Neural crest cell (in vitro differentiated cells): ENCODE measurements around the gene PRKAG1. TPM values are rescaled to one million over a fixed set of nuclear protein-coding genes. Genes with fewer than 3 reads are reported as not detected.
A peak's percentile ranks its signal among the peaks of the same experiment; 100 is the strongest.

ENCODE experiments used
- DNase-seq: peaks from one replicate; pipeline ENCODE4 v3.0.0; 2021; ENCODE audit warnings: low read depth, mixed read lengths, low spot score
- H3K27ac Mint-ChIP-seq: one replicate; pipeline ENCODE4 v1.8.0; 2021; ENCODE audit warnings: mild to moderate bottlenecking, mixed read lengths; ENCODE audit not compliant: unreplicated experiment
- H3K27me3 Mint-ChIP-seq: 2 replicates; pipeline ENCODE4 v1.8.0; 2021; ENCODE audit warnings: low read depth, mild to moderate bottlenecking, mixed read lengths
- H3K36me3 Mint-ChIP-seq: 2 replicates; pipeline ENCODE4 v1.8.0; 2021; ENCODE audit warnings: low read depth, mild to moderate bottlenecking, mixed read lengths
- H3K4me1 Mint-ChIP-seq: 2 replicates; pipeline ENCODE4 v1.8.0; 2021; ENCODE audit warnings: mixed read lengths
- H3K4me3 Mint-ChIP-seq: one replicate; pipeline ENCODE4 v1.8.0; 2021; ENCODE audit warnings: mild to moderate bottlenecking, mixed read lengths
- H3K9me3 Mint-ChIP-seq: 2 replicates; pipeline ENCODE4 v1.8.0; 2021; ENCODE audit warnings: mixed read lengths
- CTCF ChIP-seq: fragments of 200-600 bp; sonication (generic); conservative IDR thresholded peaks from 2 replicates; pipeline ENCODE4 v1.5.0; 2021; ENCODE audit warnings: antibody characterized with exemption, mild to moderate bottlenecking
- total RNA-seq: library from RNA; stranded (reverse); gene quantifications from 2 replicates; pipeline ENCODE4 v1.2.1, GENCODE V29; 2021

The PRKAG1 gene
- total RNA-seq, 1 donor from 2014 or later = 58.5 TPM

- Mint-ChIP-seq H3K4me1 (peaks cover 30% of the 10 kb centered on the region), H3K27ac (no peak overlapping the region), H3K4me3 (peak overlapping the region; percentile 100), H3K27me3 (peaks cover 26% of the 10 kb centered on the region), H3K36me3 (no peaks in the 10 kb centered on the region), H3K9me3 (no peaks in the 10 kb centered on the region)
- TF ChIP-seq CTCF = no peak
- DNase-seq = no peak
Observed at GRCh38 chr12:48958049-48958388, 60.6 kb downstream of the PRKAG1 start.

- Mint-ChIP-seq H3K27me3 (peaks cover 24% of the 10 kb centered on the region), H3K36me3 (no peaks in the 10 kb centered on the region), H3K27ac (peak within 1 kb of the TSS; percentile 89), H3K4me3 (peak within 1 kb of the TSS; percentile 100), H3K4me1 (peaks cover 33% of the 10 kb centered on the region), H3K9me3 (no peaks in the 10 kb centered on the region)
- TF ChIP-seq CTCF = peak; percentile 13
- peak; percentile 93 for DNase-seq
Observed at GRCh38 chr12:48957141-48958048, 61.2 kb downstream of the PRKAG1 start, which contains the start of gene ARF3. Gene ARF3, minus strand, starts transcription at chr12:48957487. Its CDS starts 16,392 bp downstream, at chr12:48941095.

GRCh38 chr12:48956279-48957140 lies 62.1 kb downstream of the PRKAG1 start:
- peak; percentile 70 for DNase-seq
- peak; percentile 41 for TF ChIP-seq CTCF
- H3K4me1 Mint-ChIP-seq = peaks cover 35% of the 10 kb centered on the region
- H3K27me3 Mint-ChIP-seq = peaks cover 19% of the 10 kb centered on the region
- H3K4me3 Mint-ChIP-seq = peak overlapping the region; percentile 100
- H3K27ac Mint-ChIP-seq = peak overlapping the region; percentile 96
- no peaks in the 10 kb centered on the region for H3K9me3 Mint-ChIP-seq
- no peaks in the 10 kb centered on the region for H3K36me3 Mint-ChIP-seq

- Mint-ChIP-seq H3K4me1 (peaks cover 35% of the 10 kb centered on the region), H3K36me3 (no peaks in the 10 kb centered on the region), H3K27me3 (peaks cover 8% of the 10 kb centered on the region), H3K9me3 (no peaks in the 10 kb centered on the region), H3K4me3 (peak overlapping the region; percentile 100), H3K27ac (no peak overlapping the region)
- TF ChIP-seq CTCF = no peak
- DNase-seq = no peak
Observed at GRCh38 chr12:48954841-48955501, 63.6 kb downstream of the PRKAG1 start.

DNA sequence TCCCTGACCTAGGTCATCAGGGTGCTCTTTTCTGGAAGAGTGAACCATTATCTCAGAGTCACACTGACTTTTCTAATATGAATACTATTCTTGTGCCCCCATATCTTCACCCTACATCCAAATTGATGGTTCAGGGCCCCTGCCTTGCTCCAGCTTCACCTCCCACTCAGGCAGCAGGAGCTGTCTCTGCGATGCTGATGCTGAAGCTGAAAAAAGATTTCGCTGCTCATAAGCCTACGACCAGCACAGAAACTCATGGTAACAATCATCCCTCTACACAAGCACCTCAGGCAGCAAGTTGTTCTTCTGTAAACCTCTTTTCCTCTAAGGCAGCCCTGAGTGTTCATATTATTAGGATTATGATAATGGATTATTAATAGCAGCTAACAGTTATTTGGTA lies 64.5 kb downstream of the PRKAG1 start:
- no peak for DNase-seq
- TF ChIP-seq CTCF = no peak
- H3K36me3 Mint-ChIP-seq = no peaks in the 10 kb centered on the region
- peaks cover 3% of the 10 kb centered on the region for H3K27me3 Mint-ChIP-seq
- peak overlapping the region; percentile 31 for H3K4me3 Mint-ChIP-seq
- H3K4me1 Mint-ChIP-seq = peaks cover 35% of the 10 kb centered on the region
- H3K9me3 Mint-ChIP-seq = no peaks in the 10 kb centered on the region
- H3K27ac Mint-ChIP-seq = no peak overlapping the region
